ENCODE data around the gene MED9.

GRCh38 chr17:17485420-17485819 is 8.6 kb downstream of the MED9 start:
- TF ChIP-seq CTCF (conservative IDR thresholded peaks at IDR 0.05; ENCODE audit: low read length) (no peak), EZH2phosphoT487 (IDR thresholded peaks at IDR 0.05; ENCODE audit: borderline replicate concordance, low read depth, low read length) (no peak)

Measured in OCI-LY7 (cell line).